NCI-H1417 treated with DMSO at 0.1 percent for 48 hours (cell line): ENCODE data around the gene ZXDA.
"Not testable (repeated sequence)": the region's sequence is repeated elsewhere in the genome, so short reads cannot be mapped to it uniquely, and the experiment has no call there.

ENCODE experiments used
- DNase-seq: peaks from one replicate; lab custom pipeline; 2025; lab: John Stamatoyannopoulos, UW

ZXDA gene, protein sequence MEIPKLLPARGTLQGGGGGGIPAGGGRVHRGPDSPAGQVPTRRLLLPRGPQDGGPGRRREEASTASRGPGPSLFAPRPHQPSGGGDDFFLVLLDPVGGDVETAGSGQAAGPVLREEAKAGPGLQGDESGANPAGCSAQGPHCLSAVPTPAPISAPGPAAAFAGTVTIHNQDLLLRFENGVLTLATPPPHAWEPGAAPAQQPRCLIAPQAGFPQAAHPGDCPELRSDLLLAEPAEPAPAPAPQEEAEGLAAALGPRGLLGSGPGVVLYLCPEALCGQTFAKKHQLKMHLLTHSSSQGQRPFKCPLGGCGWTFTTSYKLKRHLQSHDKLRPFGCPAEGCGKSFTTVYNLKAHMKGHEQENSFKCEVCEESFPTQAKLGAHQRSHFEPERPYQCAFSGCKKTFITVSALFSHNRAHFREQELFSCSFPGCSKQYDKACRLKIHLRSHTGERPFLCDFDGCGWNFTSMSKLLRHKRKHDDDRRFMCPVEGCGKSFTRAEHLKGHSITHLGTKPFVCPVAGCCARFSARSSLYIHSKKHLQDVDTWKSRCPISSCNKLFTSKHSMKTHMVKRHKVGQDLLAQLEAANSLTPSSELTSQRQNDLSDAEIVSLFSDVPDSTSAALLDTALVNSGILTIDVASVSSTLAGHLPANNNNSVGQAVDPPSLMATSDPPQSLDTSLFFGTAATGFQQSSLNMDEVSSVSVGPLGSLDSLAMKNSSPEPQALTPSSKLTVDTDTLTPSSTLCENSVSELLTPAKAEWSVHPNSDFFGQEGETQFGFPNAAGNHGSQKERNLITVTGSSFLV

DNA sequence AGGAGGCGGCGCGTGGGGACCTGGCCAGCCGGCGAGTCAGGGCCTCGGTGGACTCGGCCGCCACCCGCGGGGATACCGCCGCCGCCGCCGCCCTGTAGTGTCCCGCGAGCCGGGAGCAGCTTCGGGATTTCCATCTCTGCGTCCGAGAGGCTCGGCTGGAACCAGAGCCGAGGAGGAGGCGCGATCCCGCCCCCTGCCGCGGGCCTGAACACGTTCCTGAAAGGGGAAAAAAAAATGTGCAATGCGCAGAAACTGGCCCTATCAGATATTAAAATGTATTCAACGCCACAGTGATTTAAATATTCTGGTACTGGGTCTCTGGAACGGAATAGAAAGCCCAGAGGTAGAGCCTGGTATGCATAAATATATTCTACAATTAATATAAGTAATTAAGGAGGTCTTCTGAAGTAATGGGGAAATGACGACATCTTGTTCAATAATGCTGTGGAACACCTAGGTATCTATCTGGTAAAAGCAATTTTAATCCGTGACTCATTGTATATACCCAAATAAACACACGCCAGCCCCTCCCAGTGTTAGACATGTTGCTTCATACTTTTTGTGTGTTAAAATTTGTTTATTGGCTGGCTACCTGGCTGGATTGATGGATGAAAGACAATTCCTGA is at the start of gene ZXDA:
ZXDA (minus strand) TSS at position 172 of the 626 bp plus-strand sequence; CDS start at position 134, 38 bp downstream.
- DNase-seq, result not testable (repeated sequence)

DNA sequence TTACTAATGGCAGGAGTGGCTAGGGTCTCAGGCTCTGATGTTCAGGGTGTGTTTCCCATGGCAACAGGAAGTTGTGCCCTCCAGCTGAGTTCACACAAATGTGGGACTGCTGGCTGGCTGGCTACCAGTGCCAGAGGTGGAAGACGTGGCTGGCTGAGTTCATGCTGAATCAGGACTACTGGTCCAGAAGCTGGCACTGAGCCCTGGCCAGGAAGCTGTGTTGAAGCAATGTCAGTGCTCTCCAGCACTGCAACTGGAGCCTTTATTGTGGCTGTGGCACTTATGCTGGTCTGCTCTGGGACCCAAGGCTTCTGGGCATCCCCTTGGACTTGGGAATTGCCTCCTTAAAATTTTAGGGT is 42.0 kb upstream of the ZXDA start:
- DNase-seq, result no peak

DNA sequence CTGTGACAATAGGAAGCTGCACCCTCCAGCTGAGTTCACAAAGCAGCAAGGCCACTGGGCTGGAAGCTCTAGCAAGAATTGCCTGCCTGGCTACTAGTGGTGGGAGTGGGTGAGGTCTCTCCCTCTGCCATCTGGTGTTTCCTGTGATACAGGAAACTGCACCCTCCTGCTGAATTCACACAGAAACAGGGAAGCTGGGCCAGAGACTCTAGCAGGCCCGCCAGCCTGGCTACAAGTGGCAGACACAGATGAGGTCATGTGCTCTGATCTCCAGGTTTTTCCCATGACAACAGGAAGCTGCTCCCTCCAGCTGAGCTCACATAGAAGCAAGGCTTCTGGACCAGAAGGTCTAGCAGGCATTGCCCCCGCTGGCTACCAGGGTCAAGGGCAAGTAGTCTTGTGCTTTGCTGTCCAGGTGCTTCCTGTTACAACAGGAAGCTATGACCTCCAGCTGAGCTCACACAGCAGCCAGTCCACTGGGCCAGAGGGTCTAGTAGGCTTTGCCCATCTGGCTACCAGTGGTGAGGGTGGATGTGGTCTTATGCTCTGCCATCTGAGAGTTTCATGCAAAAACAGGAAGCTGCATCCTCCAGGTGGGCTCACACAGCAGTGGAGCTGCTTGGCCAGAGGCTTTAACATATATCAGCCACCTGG is 41.5 kb upstream of the ZXDA start:
- no peak for DNase-seq

- no peak for DNase-seq
Observed at GRCh38 chrX:57933321-57933720, 23.1 kb upstream of the ZXDA start.

DNA sequence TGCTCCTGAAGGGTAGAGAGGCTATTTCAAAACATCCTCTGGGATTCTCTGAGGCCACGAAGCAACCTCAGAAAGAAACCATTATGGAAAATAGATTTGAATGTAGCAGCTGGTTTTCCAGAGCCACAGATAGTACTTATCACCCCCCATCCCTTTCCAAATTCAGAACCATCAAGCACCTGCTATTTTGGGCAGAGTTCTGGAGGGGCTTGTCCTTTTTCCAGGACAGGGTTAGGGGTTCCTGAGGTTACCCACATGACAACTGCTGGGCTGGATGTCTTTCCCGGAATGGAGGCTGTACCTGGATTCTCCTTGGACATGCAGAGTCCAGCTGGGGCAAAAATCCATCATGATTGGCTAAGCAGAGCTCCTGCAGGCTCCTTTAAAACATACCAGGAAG is 22.0 kb upstream of the ZXDA start:
- DNase-seq, result no peak

DNA sequence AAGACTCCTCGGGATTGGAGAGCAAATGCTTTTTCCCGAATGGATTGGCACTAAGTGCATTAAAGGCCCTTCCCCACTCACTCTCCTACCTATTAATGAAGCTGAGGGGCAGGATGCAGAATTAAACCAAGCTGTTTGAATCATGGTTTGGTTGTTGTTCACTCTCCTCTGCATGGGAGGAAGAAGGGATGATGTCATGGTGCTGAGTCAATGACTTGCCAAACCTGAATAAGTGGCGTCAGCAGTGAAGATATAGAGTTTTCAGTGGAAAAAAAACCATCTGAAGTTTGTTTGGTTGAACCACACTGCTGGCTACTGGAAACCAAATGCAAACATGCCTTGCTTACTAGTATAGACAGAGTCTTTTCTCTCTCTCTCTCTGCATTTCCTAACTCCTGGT is 19.8 kb upstream of the ZXDA start:
- DNase-seq, result no peak

DNA sequence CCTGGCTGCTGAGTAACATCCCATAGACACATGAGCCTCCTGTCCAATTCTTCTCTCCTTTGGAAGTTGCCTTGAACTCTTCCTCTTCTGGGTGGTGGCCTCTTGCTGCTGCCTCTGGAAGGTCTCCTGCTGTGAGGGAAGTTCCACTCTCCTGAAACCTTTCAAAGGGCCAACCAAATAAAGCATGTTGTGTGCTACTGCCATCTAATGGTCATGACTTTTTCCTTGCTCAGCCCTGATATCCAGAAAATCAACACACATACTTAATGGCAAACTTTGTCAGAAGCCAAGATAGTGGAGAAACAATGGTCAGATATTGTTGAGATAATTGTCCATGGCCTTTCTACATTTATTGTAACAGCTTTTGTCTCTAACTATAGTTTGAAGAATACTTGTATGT is 19.1 kb upstream of the ZXDA start:
- no peak for DNase-seq

DNA sequence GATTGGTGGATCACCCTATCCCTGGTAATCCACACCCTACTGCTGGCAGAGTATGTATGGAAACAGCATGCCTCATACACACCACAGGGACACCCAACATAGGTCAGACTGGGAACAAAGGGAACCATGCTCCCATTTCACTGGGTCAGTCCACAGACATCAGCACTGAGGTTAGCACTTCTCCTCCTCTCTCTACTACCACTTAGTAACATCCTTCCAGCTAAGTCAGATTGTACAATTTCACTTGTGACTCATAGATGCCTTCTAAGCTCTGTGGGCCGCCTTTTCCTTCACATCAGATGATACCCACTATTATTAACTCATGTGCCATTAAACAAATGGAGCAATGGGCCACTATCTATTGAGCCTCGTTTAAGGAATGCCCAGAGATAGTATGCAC is 15.5 kb upstream of the ZXDA start:
- no peak for DNase-seq

DNA sequence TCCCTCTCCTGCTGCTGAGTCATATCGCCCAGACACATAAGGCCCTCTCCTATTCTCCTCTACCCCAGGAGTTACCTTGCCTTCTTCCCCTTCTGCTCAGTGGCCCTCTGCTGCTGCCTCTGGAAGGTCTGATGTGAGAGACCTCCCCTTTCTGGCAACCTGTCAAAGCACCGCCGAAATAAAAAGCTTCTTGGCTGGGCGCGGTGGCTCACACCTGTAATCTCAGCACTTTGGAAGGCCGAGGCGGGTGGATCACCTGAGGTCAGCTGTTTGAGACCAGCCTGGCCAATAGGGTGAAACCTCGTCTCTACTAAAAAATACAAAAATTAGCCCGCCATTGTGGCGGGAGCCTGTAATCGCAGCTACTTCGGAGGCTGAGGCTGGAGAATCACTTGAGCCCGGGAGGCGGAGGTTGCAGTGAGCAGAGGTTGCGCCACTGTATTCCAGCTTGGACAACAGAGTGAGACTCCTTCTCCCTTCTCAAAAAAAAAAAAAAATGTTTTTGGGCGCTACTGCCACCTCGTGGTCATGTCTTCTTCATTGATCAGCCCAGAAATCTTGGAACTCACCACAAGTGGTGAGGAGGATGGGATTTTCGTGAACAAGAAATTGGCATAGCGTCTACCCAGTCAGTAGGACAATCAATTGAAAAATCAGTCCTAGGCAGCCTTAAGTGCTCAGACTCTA is 8.6 kb upstream of the ZXDA start:
- no peak for DNase-seq

GRCh38 chrX:57915680-57916079 is 5.4 kb upstream of the ZXDA start:
- DNase-seq, result no peak

DNA sequence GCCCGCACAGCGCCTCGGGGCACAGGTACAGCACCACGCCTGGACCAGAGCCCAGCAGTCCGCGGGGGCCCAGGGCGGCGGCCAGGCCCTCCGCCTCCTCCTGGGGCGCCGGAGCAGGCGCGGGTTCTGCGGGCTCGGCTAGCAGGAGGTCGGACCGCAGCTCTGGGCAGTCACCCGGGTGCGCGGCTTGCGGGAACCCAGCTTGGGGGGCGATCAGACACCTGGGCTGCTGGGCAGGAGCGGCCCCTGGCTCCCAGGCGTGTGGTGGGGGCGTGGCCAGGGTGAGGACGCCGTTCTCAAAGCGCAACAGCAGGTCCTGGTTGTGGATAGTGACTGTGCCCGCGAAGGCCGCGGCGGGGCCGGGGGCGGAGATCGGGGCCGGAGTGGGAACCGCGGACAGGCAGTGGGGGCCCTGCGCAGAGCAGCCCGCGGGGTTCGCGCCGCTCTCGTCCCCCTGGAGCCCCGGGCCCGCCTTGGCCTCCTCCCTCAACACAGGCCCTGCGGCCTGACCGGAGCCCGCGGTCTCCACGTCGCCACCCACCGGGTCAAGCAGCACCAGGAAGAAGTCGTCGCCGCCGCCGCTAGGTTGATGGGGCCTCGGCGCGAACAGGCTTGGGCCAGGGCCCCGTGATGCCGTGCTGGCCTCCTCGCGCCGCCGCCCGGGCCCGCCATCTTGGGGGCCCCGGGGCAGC is 517 bp downstream of the ZXDA start:
- DNase-seq, result not testable (repeated sequence)

- DNase-seq, result not testable (repeated sequence)
Observed at GRCh38 chrX:57908972-57909594, 1.2 kb downstream of the ZXDA start.

DNA sequence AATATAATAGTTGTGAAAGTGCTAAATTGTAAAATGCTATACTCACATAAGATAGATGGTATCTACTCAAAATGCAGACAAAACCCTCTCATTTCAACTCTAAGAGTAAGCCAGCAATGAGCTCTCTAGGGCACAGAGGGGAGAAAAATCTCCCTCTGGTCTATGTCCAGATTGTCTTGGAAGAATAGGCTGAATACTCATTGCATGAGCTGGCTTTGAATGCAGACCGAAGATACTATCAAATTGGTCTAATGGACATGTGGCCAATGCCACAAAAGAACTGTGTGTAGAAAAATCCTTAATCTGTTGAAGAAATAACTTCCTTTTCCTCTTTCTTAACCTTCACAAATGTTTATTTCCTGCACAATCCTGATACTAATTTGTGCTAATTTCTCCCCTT is 3.5 kb downstream of the ZXDA start:
- no peak for DNase-seq

GRCh38 chrX:57905141-57905540 is 5.1 kb downstream of the ZXDA start:
- DNase-seq, result no peak

DNA sequence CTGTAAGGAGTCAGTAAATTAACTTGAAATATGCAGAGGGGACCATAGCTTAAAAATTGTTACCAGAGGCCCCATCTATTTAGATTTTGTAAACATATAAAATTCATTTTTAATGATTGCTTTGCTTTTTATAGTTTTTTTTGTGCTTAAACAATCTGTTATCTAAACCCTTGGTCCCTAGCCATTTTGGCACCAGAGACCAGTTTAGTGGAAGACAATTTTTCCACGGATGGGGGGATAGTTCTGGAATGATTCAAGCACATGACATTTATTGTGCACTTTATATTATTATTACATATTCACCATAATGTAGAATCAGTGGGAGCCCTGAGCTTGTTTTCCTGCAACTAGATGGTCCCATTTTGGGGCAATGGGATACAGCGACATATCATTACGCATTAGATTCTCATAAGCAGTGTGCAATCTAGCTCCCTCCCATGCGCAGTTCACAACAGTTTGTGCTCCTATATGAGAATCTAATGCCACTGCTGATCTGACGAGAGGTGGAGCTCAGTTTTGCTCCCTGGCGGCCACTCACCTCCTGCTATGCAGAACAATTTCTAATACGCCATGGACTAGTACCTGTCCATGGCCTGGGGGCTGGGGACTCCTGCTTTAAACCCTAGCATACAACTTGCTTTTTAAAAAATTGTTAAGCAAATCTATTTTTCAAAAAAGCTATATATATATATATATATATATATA is 5.9 kb downstream of the ZXDA start:
- no peak for DNase-seq

- peak; percentile 71 for DNase-seq
Observed at GRCh38 chrX:57902633-57903032, 7.6 kb downstream of the ZXDA start.

- no peak for DNase-seq
Observed at GRCh38 chrX:57901466-57901865, 8.8 kb downstream of the ZXDA start.

- DNase-seq, result no peak
Observed at GRCh38 chrX:57900975-57901374, 9.3 kb downstream of the ZXDA start.

DNA sequence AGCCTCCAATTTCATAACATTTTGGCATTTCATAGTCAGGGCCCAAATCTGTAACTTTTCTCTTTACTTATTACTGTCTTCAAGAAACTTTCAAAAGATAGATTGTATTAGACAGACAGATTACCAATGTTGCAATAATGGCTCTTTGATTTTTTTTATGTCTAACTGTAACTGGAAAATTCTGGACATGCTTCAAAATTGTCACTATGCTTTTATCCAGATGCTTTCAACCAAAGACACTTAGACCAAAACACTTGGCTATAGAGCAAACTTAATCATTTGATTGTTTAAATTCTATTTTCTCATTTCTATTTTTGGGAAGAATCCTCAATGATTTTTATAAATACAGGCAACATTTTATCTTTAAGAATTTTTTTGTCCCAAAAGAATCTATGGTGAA is 10.4 kb downstream of the ZXDA start:
- DNase-seq, result no peak

GRCh38 chrX:57899064-57899463 is 11.2 kb downstream of the ZXDA start:
- DNase-seq, result no peak
